Measurements from ENCODE around the gene ARHGAP18. TPM values are rescaled to one million over a fixed set of nuclear protein-coding genes. Genes with fewer than 3 reads are reported as not detected.

ARHGAP18 gene
- total and polyA plus RNA-seq, 2 of the 13 experiments (the other 11 are each of a cell fraction or from before 2014, with no cell fraction given): 58.2 to 115 TPM

DNA sequence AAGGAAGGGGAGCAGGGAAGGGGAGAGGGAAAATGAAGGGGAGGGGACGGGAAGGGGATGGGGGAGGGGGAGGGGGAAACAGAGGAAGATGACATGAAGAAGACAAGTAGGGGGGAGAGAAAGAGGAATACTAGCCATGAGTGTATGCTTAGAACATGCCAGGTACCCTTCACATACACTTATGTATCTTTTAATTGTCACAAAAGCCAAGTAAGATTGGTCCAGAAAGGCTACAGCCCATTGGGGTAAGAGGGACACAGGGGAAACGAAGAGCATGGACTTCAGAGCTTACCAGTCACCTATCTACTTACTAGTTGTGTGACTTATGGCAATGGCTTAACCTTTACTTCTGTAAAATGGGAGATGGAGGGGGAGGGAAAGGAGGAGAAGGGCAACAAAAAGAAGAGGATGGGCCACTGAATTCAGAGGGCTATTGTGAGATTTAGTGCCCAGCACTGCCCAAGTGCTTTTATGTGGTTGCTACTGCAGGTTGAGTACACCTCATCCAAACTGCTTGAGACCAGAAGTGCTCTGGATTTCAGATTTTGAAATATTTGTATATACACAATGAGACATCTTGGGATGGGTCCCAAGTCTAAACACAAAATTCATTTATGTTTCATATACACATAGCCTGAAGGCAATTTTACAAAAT lies 90.3 kb downstream of the ARHGAP18 start:
- no peak overlapping the region for H3K9ac ChIP-seq (ENCODE audit: insufficient read depth, low read depth, low read length)
- in situ Hi-C loops (cut with HindIII; ENCODE audit: extremely low pct_ligation_motif_present, low pct_unique_long_range_greater_than_20kb) (no loop called here), intact Hi-C loops (cut with micrococcal nuclease; ENCODE audit: unreplicated experiment) (no loop called here)
- no peak overlapping the region for H3K27ac ChIP-seq (ENCODE audit: extremely low read length, insufficient read depth, low read length)
- no peak overlapping the region for H3K4me2 ChIP-seq (ENCODE audit: low read depth, low read length)
- no TSS peak for BruUV-seq (replicated peaks)
- H3K79me2 ChIP-seq (ENCODE audit: insufficient read depth, low read length): no peaks in the 10 kb centered on the region
- H3K36me3 ChIP-seq (replicated peaks in 1 of 2; ENCODE audit: control insufficient read depth in 1 of 2, insufficient read depth in 2 of 2, low read length in 2 of 2): peaks cover 32 to 85% of the 10 kb centered on the region in 2 experiments
- H3K27me3 ChIP-seq (ENCODE audit: control insufficient read depth in 1 of 2, insufficient read depth in 2 of 2, low read length in 2 of 2): no peaks in the 10 kb centered on the region
- no peak for TF ChIP-seq GABPB1 (CRISPR knock-in tag; IDR thresholded peaks at IDR 0.05)
- no peak for TF ChIP-seq ELF4 (CRISPR knock-in tag; IDR thresholded peaks at IDR 0.05; ENCODE audit: borderline replicate concordance)
- TF ChIP-seq ZNF720 (CRISPR knock-in tag; IDR thresholded peaks at IDR 0.05): no peak
- peak; percentile 88 for TF ChIP-seq HNRNPK (IDR thresholded peaks at IDR 0.05; ENCODE audit: low read depth, low read length, poor library complexity, severe bottlenecking)
- peak; percentile 94 for TF ChIP-seq PCBP2 (optimal IDR thresholded peaks at IDR 0.05; ENCODE audit: low read depth, low read length, poor library complexity, severe bottlenecking)
- TF ChIP-seq ZNF232 (CRISPR knock-in tag; IDR thresholded peaks at IDR 0.05; ENCODE audit: borderline replicate concordance): no peak
- no peak for TF ChIP-seq DMAP1 (CRISPR knock-in tag; IDR thresholded peaks at IDR 0.05)
- TF ChIP-seq, protein P1, sequence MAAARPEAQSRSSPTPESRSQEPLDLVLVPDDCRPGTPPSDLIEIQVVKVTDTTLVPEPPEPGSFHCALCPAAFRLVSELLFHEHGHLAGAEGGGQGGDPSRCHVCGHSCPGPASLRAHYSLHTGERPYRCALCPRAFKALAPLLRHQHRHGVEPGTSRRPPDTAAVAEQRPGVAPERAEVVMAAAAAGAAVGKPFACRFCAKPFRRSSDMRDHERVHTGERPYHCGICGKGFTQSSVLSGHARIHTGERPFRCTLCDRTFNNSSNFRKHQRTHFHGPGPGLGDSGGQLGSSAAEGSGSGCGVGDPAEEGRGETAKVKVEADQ (CRISPR knock-in tag; IDR thresholded peaks at IDR 0.05; ENCODE audit: borderline replicate concordance): no peak
- TF ChIP-seq ONECUT2 (CRISPR knock-in tag; IDR thresholded peaks at IDR 0.05): no peak
- TF ChIP-seq ZSCAN25 (CRISPR knock-in tag; IDR thresholded peaks at IDR 0.05): no peak
- no peak for TF ChIP-seq ZNF564 (CRISPR knock-in tag; IDR thresholded peaks at IDR 0.05)
- no peak for TF ChIP-seq FOXA3 (CRISPR knock-in tag; IDR thresholded peaks at IDR 0.05)
- peak; percentile 89 for TF ChIP-seq RBM22 (optimal IDR thresholded peaks at IDR 0.05; ENCODE audit: low read length)
- no peak for TF ChIP-seq EED (CRISPR knock-in tag; IDR thresholded peaks at IDR 0.05)
- TF ChIP-seq, protein P2, sequence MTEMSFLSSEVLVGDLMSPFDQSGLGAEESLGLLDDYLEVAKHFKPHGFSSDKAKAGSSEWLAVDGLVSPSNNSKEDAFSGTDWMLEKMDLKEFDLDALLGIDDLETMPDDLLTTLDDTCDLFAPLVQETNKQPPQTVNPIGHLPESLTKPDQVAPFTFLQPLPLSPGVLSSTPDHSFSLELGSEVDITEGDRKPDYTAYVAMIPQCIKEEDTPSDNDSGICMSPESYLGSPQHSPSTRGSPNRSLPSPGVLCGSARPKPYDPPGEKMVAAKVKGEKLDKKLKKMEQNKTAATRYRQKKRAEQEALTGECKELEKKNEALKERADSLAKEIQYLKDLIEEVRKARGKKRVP (CRISPR knock-in tag; IDR thresholded peaks at IDR 0.05): no peak
- no peak for TF ChIP-seq STAT5B (CRISPR knock-in tag; IDR thresholded peaks at IDR 0.05)
- no peak for TF ChIP-seq ZNF3 (CRISPR knock-in tag; IDR thresholded peaks at IDR 0.05)
- no peak for TF ChIP-seq UBTF (CRISPR knock-in tag; IDR thresholded peaks at IDR 0.05)
- CTCF ChIA-PET (ENCODE audit: low intra/inter-chr PET ratio, low total read pairs): interaction anchor here (3.7 kb wide), 1 partner anchor 112 kb away, joined by 39 read pairs; no protein-coding TSS in a partner anchor
- FAIRE-seq: no peak
- no peak overlapping the region for H3K4me3 ChIP-seq (replicated peaks in 1 of 3; ENCODE audit: insufficient read depth in 1 of 3, low read depth in 2 of 3, low read length in 3 of 3)
- peak; percentile 47 for ATAC-seq
- no peaks in the 10 kb centered on the region for H4K20me1 ChIP-seq (ENCODE audit: insufficient read depth, low read length)
- no peak overlapping the region for H2AFZ ChIP-seq (ENCODE audit: low read length)
- H3K4me1 ChIP-seq (ENCODE audit: insufficient read depth, low read length): no peaks in the 10 kb centered on the region
- H3K9me3 ChIP-seq (ENCODE audit: low read length): no peaks in the 10 kb centered on the region
- POLR2A ChIA-PET: no interaction called here
- WGBS (ENCODE audit: low lambda C conversion rate): 96% methylated on average over 2 of the region's 2 CpGs
- no peak for DNase-seq (ENCODE audit: low spot score)
